ENCODE data around the gene TDRD7. TPM values are rescaled to one million over a fixed set of nuclear protein-coding genes. Genes with fewer than 3 reads are reported as not detected.

TDRD7 gene
- total RNA-seq, 1 donor from 2014 or later = 4.7 TPM

GRCh38 chr9:97510797-97511654 lies 99.1 kb downstream of the TDRD7 start:
- H3K4me1 Mint-ChIP-seq (ENCODE audit: low read depth) = peaks cover 18% of the 10 kb centered on the region
- H3K27ac Mint-ChIP-seq = peak overlapping the region; percentile 77
- no peaks in the 10 kb centered on the region for H3K9me3 Mint-ChIP-seq
- intact Hi-C loops (cut with micrococcal nuclease) = loop anchor here (1.0 kb wide), 1 partner anchor 10 kb away; the partner anchor contains the start of gene TMOD1
- H3K36me3 Mint-ChIP-seq (ENCODE audit: low read depth) = no peaks in the 10 kb centered on the region
- H3K4me3 Mint-ChIP-seq = peak overlapping the region; percentile 1
- H3K27me3 Mint-ChIP-seq (ENCODE audit: insufficient read depth) = no peaks in the 10 kb centered on the region
- DNase-seq (ENCODE audit: low spot score) = peak; percentile 18

GRCh38 chr9:97511655-97512427 lies 99.9 kb downstream of the TDRD7 start:
- Mint-ChIP-seq H3K4me1 (ENCODE audit: low read depth) (peaks cover 18% of the 10 kb centered on the region), H3K27me3 (ENCODE audit: insufficient read depth) (peaks cover 2% of the 10 kb centered on the region), H3K9me3 (no peaks in the 10 kb centered on the region), H3K4me3 (no peak overlapping the region), H3K36me3 (ENCODE audit: low read depth) (no peaks in the 10 kb centered on the region), H3K27ac (peak overlapping the region; percentile 77)
- no peak for DNase-seq (ENCODE audit: low spot score)
- intact Hi-C loops (cut with micrococcal nuclease) = loop anchor here (1.0 kb wide), 1 partner anchor 11 kb away; the partner anchor contains the start of gene TMOD1

GRCh38 chr9:97512966-97513560 lies 101.2 kb downstream of the TDRD7 start:
- intact Hi-C loops (cut with micrococcal nuclease) = no loop called here
- DNase-seq (ENCODE audit: low spot score) = no peak
- H3K27ac Mint-ChIP-seq = no peak overlapping the region
- H3K9me3 Mint-ChIP-seq = no peaks in the 10 kb centered on the region
- H3K27me3 Mint-ChIP-seq (ENCODE audit: insufficient read depth) = peaks cover 9% of the 10 kb centered on the region
- H3K36me3 Mint-ChIP-seq (ENCODE audit: low read depth) = no peaks in the 10 kb centered on the region
- H3K4me1 Mint-ChIP-seq (ENCODE audit: low read depth) = peaks cover 19% of the 10 kb centered on the region
- H3K4me3 Mint-ChIP-seq = no peak overlapping the region

- Mint-ChIP-seq H3K27ac (no peak overlapping the region), H3K36me3 (ENCODE audit: low read depth) (no peaks in the 10 kb centered on the region), H3K4me3 (no peak overlapping the region), H3K4me1 (ENCODE audit: low read depth) (peaks cover 28% of the 10 kb centered on the region), H3K27me3 (ENCODE audit: insufficient read depth) (peaks cover 16% of the 10 kb centered on the region), H3K9me3 (no peaks in the 10 kb centered on the region)
- DNase-seq (ENCODE audit: low spot score) = no peak
- intact Hi-C loops (cut with micrococcal nuclease) = no loop called here
These were observed 102.6 kb downstream of the TDRD7 start for GRCh38 chr9:97514531-97514930.

- no peak for DNase-seq (ENCODE audit: low spot score)
- intact Hi-C loops (cut with micrococcal nuclease) = no loop called here
- H3K4me1 Mint-ChIP-seq (ENCODE audit: low read depth) = peaks cover 25% of the 10 kb centered on the region
- no peaks in the 10 kb centered on the region for H3K9me3 Mint-ChIP-seq
- H3K36me3 Mint-ChIP-seq (ENCODE audit: low read depth) = no peaks in the 10 kb centered on the region
- no peak overlapping the region for H3K27ac Mint-ChIP-seq
- H3K4me3 Mint-ChIP-seq = no peak overlapping the region
- peaks cover 21% of the 10 kb centered on the region for H3K27me3 Mint-ChIP-seq (ENCODE audit: insufficient read depth)
These were observed 103.8 kb downstream of the TDRD7 start for GRCh38 chr9:97515662-97516061.

GRCh38 chr9:97516111-97516510 lies 104.2 kb downstream of the TDRD7 start:
- Mint-ChIP-seq H3K9me3 (no peaks in the 10 kb centered on the region), H3K4me1 (ENCODE audit: low read depth) (peaks cover 21% of the 10 kb centered on the region), H3K27me3 (ENCODE audit: insufficient read depth) (peaks cover 25% of the 10 kb centered on the region), H3K4me3 (no peak overlapping the region), H3K27ac (no peak overlapping the region), H3K36me3 (ENCODE audit: low read depth) (no peaks in the 10 kb centered on the region)
- no peak for DNase-seq (ENCODE audit: low spot score)
- intact Hi-C loops (cut with micrococcal nuclease) = no loop called here

GRCh38 chr9:97517331-97518089 lies 105.6 kb downstream of the TDRD7 start:
- Mint-ChIP-seq H3K4me1 (ENCODE audit: low read depth) (peaks cover 10% of the 10 kb centered on the region), H3K4me3 (no peak overlapping the region), H3K9me3 (no peaks in the 10 kb centered on the region), H3K36me3 (ENCODE audit: low read depth) (no peaks in the 10 kb centered on the region), H3K27me3 (ENCODE audit: insufficient read depth) (peaks cover 29% of the 10 kb centered on the region), H3K27ac (no peak overlapping the region)
- DNase-seq (ENCODE audit: low spot score) = no peak
- intact Hi-C loops (cut with micrococcal nuclease) = no loop called here

GRCh38 chr9:97518166-97518908 lies 106.4 kb downstream of the TDRD7 start:
- H3K4me1 Mint-ChIP-seq (ENCODE audit: low read depth) = peaks cover 10% of the 10 kb centered on the region
- H3K36me3 Mint-ChIP-seq (ENCODE audit: low read depth) = no peaks in the 10 kb centered on the region
- peaks cover 29% of the 10 kb centered on the region for H3K27me3 Mint-ChIP-seq (ENCODE audit: insufficient read depth)
- intact Hi-C loops (cut with micrococcal nuclease) = no loop called here
- no peak for DNase-seq (ENCODE audit: low spot score)
- no peak overlapping the region for H3K27ac Mint-ChIP-seq
- no peak overlapping the region for H3K4me3 Mint-ChIP-seq
- no peaks in the 10 kb centered on the region for H3K9me3 Mint-ChIP-seq

- no peak overlapping the region for H3K4me3 Mint-ChIP-seq
- H3K9me3 Mint-ChIP-seq = no peaks in the 10 kb centered on the region
- H3K27me3 Mint-ChIP-seq (ENCODE audit: insufficient read depth) = peaks cover 29% of the 10 kb centered on the region
- DNase-seq (ENCODE audit: low spot score) = no peak
- H3K27ac Mint-ChIP-seq = no peak overlapping the region
- no peaks in the 10 kb centered on the region for H3K36me3 Mint-ChIP-seq (ENCODE audit: low read depth)
- H3K4me1 Mint-ChIP-seq (ENCODE audit: low read depth) = peaks cover 10% of the 10 kb centered on the region
- intact Hi-C loops (cut with micrococcal nuclease) = no loop called here
These were observed 107.0 kb downstream of the TDRD7 start for GRCh38 chr9:97518909-97519307.

- no peaks in the 10 kb centered on the region for H3K36me3 Mint-ChIP-seq (ENCODE audit: low read depth)
- peaks cover 10% of the 10 kb centered on the region for H3K4me1 Mint-ChIP-seq (ENCODE audit: low read depth)
- no peaks in the 10 kb centered on the region for H3K9me3 Mint-ChIP-seq
- no peak overlapping the region for H3K4me3 Mint-ChIP-seq
- peaks cover 29% of the 10 kb centered on the region for H3K27me3 Mint-ChIP-seq (ENCODE audit: insufficient read depth)
- DNase-seq (ENCODE audit: low spot score) = no peak
- H3K27ac Mint-ChIP-seq = no peak overlapping the region
- intact Hi-C loops (cut with micrococcal nuclease) = no loop called here
These were observed 107.6 kb downstream of the TDRD7 start for GRCh38 chr9:97519441-97519970.

GRCh38 chr9:97521576-97522333 lies 109.9 kb downstream of the TDRD7 start:
- H3K27ac Mint-ChIP-seq = no peak overlapping the region
- H3K4me3 Mint-ChIP-seq = no peak overlapping the region
- DNase-seq (ENCODE audit: low spot score) = no peak
- H3K9me3 Mint-ChIP-seq = no peaks in the 10 kb centered on the region
- H3K4me1 Mint-ChIP-seq (ENCODE audit: low read depth) = peaks cover 10% of the 10 kb centered on the region
- peaks cover 27% of the 10 kb centered on the region for H3K27me3 Mint-ChIP-seq (ENCODE audit: insufficient read depth)
- H3K36me3 Mint-ChIP-seq (ENCODE audit: low read depth) = no peaks in the 10 kb centered on the region
- intact Hi-C loops (cut with micrococcal nuclease) = no loop called here

All from activated T-helper 1 cell treated with anti-CD3 and anti-CD28 coated beads, Interleukin-12 subunit alpha, Interleukin-12 subunit beta, Interleukin-2, Interleukin-4 antibody, amounts not matched to agents 30 ng/mL and 10 ng/mL and 1 ng/mL, durations not matched to agents 14 hours and 24 hours and 36 hours (primary cell).